GM12801 (cell line): Measurements from ENCODE around the gene PKNOX2.

Experiments
- TF ChIP-seq, protein P1 (sequence below): IDR thresholded peaks from one replicate; pipeline ENCODE4 v1.5.1; 2011; ENCODE audit warnings: control low read depth; ENCODE audit not compliant: insufficient read length; ENCODE audit errors: extremely low read depth

The PKNOX2 gene

DNA sequence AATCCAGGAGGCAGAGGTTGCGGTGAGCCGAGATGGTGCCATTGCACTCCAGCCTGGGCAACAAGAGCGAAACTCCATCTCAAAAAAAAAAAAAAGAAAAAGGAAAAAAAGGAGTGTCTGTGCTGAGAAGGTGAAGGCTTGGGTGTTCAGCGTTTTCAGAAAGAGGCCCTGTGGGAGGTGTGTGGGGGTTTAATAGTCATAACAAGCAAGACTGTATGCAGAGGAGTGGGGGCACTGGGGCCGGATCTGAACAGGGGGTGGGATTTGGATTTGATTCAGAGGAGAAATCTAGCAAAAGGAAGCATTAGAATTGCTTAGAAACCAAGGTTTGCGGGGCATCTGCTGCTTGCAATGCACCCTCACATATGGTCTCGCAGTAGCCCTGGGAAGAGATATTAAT lies 195.5 kb downstream of the PKNOX2 start:
- TF ChIP-seq, protein P1, sequence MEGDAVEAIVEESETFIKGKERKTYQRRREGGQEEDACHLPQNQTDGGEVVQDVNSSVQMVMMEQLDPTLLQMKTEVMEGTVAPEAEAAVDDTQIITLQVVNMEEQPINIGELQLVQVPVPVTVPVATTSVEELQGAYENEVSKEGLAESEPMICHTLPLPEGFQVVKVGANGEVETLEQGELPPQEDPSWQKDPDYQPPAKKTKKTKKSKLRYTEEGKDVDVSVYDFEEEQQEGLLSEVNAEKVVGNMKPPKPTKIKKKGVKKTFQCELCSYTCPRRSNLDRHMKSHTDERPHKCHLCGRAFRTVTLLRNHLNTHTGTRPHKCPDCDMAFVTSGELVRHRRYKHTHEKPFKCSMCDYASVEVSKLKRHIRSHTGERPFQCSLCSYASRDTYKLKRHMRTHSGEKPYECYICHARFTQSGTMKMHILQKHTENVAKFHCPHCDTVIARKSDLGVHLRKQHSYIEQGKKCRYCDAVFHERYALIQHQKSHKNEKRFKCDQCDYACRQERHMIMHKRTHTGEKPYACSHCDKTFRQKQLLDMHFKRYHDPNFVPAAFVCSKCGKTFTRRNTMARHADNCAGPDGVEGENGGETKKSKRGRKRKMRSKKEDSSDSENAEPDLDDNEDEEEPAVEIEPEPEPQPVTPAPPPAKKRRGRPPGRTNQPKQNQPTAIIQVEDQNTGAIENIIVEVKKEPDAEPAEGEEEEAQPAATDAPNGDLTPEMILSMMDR = no peak

DNA sequence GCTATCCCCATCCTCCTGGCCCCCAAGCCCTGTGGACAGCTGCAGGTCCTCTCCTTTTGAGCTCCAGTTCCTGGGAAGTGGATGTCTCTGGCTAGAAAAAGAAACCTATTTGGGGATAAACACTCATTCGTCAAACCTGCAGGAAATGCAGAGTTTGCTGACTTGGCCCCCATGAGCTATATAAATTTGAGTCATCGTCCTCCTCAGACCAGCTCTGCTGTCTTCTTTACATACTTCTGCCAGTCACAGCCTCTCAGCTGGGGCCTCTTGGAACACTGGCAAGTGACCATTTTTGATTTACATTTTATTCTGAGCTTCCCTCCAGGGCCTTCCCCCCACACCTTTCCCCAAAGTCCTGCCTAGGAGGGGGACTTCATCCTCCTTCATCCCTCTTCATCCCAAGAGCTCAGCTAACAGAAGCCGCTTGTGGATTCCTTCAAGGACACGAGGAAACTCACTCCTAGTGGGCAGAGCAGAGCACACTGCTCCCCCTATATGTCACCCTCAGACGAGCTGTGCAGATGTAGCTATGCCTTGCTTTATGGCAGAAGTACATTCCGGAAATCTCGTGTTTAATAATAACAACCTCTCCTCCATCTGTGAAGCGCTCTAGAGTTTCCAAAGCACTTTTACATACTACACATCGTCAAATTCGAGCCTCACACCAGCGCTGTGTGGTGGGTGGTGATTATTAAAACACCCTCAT lies 199.7 kb downstream of the PKNOX2 start:
- TF ChIP-seq, protein P1 = no peak

DNA sequence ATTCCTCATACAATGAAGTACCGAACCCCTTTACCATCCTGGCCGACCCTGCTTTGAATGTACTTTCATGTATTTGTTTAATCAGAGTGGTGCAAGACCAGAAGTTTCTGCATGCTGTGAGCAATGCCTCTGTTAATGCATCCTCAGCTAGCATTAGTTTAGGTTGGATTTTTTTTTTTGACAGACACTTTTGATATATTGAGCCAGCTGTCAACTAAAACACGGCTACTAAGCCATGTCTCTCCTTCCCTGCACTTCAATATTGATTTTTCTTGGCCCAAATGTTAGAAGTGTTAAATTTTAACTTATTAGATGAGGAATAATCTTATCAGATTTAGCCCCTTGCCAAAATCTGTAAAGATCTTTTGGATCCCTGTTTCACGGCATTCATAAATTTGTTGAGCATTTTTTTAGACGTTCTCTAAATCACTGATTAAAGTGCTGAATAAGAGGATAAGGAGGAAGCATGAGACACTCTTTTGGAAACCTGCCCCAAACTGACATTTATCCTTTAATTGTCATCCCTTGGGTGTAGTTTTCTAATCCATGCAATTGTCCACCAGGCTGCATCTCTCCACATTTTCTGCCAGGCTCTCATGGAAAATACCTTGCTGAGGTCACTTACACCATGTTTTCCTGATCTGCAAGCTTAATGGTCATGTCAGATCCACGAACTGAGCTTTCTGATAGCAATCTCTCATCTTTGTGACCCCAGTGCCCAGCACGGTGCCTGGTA lies 200.8 kb downstream of the PKNOX2 start:
- TF ChIP-seq, protein P1 = no peak

DNA sequence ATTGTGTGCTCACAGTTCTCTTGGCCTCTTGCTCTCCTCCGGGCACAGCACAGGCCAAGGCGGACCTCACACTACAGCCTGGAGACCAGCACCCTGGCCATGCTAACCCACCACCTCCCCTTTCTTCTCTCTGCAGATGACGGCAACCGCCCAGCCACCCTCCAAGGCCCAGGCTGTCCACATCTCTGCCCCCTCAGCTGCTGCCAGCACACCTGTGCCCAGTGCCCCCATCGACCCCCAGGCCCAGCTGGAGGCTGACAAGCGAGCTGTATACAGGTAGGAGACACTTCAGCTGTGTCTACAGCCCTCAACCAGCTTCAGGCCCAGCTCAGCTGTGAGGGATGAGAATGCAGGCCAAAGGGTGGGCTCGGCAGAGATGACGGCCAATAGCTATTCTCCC lies 203.2 kb downstream of the PKNOX2 start:
- TF ChIP-seq, protein P1 = no peak

DNA sequence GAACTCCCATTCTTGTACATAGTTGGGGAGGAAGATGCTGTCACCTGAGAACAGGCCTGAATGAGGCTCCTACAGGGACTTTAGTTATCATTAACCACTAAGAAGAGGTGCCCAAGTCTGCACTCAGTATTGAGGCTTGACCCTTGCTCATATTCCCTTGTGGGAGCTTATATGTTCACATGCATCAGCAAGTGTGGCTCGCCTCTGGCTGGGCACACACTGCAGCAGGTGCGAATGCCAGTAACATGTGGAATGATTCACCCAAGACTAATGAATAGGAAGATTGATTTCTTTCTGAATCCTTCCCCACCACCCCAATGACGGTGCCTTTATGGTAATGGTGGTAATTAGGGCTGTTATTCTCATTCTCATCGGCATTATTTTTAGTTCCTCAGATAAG lies 204.2 kb downstream of the PKNOX2 start:
- TF ChIP-seq, protein P1 = no peak

DNA sequence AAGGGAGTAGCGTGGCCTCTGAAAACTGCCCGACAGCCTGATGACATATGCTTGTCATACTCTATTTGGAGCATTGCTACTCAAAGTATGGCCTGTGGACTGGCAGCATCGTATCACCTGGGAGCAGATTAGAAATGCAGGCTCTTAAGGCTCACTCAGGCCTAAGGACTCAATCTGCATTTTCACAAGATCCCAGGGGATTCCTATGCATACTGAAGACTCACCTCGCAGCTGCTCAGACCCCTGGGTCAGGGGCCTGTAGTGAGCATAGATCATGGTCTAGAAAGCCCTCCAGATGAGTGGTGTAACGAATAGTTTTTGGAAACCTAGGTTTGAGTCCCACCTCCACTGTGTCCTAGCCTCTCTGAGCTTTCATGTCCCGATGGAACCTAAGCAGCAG lies 205.3 kb downstream of the PKNOX2 start:
- TF ChIP-seq, protein P1 = no peak

DNA sequence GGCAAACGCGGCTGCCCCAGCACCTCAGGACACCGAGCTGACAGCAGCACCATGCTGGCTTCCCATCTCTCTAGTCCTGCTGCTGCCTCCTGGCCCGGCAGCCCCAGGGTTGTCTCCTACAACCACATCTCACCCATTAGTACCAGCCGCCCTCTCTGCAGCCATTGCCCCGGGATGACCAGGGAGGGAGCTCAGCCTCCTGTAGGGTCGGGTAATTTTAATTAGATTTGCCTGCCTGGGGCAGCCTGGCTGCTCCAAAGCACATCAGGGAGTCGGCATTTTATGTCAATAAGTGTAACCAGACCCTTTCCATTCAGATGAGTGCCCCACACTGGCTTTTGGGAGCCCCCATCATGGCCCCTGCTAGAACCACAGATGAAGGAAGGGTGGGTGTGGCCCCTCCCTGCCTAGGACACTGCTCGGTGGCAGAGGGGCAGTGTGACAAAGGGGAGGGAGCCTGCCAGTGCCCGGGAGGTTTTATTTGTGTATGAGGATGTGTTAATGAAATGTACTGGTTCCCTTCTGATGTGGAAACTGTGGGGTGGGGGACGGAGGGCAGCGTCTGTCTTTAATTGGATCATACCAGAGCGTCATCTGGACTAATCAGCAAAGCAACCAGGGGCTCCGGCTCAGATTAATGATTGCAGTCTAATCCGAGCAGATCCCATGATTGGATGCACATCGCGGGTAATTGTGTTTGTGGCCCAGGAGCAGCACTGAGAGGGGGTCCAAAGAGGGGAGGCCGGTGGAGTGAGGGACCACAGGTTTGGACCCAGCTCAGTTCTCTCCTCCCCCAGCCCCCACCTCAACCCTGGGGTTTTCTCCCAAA lies 206.2 kb downstream of the PKNOX2 start:
- TF ChIP-seq, protein P1 = no peak
